GM06990 (cell line): ENCODE data around the gene RFX1.
A peak's percentile ranks its signal among the peaks of the same experiment; 100 is the strongest.

ENCODE experiments used
- DNase-seq: peaks from one replicate; pipeline ENCODE4 v3.0.0-alpha.2; 2011; ENCODE audit not compliant: insufficient read length; ENCODE audit errors: extremely low read depth
- H3K27me3 ChIP-seq: replicated peaks from 2 replicates; pipeline ENCODE4 v1.6.0; 2011; ENCODE audit warnings: low read length; ENCODE audit not compliant: control insufficient read depth, insufficient read depth
- H3K36me3 ChIP-seq: 2 replicates; pipeline ENCODE4 v1.5.1; 2011; ENCODE audit warnings: low read length; ENCODE audit not compliant: control insufficient read depth, insufficient read depth
- H3K4me3 ChIP-seq: replicated peaks from 2 replicates; pipeline ENCODE4 v1.5.1; 2011; ENCODE audit warnings: low read depth, mild to moderate bottlenecking, control low read depth, low read length
- TF ChIP-seq, protein P1 (sequence below): IDR thresholded peaks from 2 replicates; pipeline ENCODE4 v1.5.1; 2011; ENCODE audit warnings: low read length, control low read depth, mild to moderate bottlenecking, inconsistent platforms; ENCODE audit not compliant: insufficient read depth, poor library complexity, severe bottlenecking

The RFX1 gene

DNA sequence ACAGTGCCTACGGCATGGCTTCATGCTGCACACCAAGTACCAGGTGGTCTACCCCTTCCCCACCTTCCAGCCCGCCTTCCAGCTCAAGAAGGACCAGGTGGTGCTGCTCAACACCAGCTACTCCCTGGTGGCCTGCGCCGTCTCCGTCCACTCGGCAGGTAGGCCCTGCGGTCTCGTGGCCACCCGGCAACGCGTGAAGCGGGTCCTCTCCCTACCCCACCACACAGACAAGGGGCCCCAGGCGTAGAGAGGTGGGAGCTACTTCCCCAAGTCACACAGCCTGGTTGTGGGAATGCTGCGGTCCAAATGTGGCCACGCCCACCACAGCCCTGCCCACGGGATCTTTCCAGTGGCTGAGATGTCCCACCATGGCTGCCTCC is 49.8 kb downstream of the RFX1 start:
- TF ChIP-seq, protein P1, sequence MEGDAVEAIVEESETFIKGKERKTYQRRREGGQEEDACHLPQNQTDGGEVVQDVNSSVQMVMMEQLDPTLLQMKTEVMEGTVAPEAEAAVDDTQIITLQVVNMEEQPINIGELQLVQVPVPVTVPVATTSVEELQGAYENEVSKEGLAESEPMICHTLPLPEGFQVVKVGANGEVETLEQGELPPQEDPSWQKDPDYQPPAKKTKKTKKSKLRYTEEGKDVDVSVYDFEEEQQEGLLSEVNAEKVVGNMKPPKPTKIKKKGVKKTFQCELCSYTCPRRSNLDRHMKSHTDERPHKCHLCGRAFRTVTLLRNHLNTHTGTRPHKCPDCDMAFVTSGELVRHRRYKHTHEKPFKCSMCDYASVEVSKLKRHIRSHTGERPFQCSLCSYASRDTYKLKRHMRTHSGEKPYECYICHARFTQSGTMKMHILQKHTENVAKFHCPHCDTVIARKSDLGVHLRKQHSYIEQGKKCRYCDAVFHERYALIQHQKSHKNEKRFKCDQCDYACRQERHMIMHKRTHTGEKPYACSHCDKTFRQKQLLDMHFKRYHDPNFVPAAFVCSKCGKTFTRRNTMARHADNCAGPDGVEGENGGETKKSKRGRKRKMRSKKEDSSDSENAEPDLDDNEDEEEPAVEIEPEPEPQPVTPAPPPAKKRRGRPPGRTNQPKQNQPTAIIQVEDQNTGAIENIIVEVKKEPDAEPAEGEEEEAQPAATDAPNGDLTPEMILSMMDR: no peak
- DNase-seq: no peak
- H3K36me3 ChIP-seq: peaks cover 31% of the 10 kb centered on the region

DNA sequence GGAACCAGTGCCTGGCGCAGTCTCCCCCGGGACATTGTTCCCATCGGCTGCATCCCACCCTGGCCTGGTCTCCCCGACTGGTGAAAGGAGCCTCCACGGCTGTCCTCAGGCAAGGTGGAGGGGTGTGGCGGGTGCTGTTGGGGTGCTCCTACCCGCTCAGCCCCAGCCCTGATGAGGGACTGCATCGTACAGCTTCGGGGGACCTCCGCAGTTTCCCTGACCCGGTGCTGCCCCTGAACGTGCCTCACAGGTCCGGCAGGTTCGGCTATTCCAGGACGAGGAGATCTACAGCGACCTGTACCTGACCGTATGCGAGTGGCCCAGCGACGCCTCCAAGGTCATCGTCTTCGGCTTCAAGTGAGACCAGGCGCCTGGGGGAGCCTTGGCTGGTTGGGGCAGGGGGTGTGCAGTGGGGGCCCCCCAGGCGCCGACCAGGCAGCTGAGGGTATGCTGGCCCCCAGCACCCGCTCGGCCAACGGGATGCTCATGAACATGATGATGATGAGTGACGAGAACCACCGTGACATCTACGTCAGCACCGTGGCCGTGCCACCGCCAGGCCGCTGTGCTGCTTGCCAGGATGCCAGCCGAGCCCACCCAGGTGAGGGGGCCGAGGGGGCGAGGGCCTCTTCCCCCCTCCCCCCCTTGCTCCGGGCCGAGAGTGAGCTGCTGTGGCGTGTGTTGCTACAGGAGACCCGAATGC is 50.3 kb downstream of the RFX1 start:
- DNase-seq: no peak
- no peaks in the 10 kb centered on the region for H3K27me3 ChIP-seq
- H3K4me3 ChIP-seq: no peak overlapping the region
- peaks cover 31% of the 10 kb centered on the region for H3K36me3 ChIP-seq
- TF ChIP-seq, protein P1: no peak

More for the DNA sequence above, 49.8 kb downstream of the RFX1 start:
- H3K27me3 ChIP-seq: no peaks in the 10 kb centered on the region
- no peak overlapping the region for H3K4me3 ChIP-seq

DNA sequence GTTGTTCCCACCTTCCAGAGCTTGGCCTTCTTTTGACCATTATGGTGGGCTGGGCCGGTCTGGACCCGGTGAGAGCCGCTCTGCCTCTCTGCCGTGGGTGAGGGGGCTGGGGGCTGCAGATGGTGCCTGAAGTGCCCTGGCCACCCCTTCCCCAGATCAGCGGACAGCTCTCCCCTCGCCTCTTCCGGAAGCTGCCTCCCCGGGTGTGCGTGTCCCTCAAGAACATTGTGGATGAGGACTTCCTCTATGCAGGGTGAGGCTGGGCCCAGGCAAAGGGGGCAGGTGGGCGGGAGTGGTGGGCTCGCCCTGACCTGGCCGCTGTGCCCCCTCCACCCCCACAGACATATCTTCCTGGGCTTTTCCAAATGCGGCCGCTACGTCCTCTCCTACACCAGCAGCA is 51.9 kb downstream of the RFX1 start:
- TF ChIP-seq, protein P1: no peak
- no peak for DNase-seq
- no peaks in the 10 kb centered on the region for H3K27me3 ChIP-seq
- H3K36me3 ChIP-seq: peaks cover 22% of the 10 kb centered on the region
- H3K4me3 ChIP-seq: no peak overlapping the region

DNA sequence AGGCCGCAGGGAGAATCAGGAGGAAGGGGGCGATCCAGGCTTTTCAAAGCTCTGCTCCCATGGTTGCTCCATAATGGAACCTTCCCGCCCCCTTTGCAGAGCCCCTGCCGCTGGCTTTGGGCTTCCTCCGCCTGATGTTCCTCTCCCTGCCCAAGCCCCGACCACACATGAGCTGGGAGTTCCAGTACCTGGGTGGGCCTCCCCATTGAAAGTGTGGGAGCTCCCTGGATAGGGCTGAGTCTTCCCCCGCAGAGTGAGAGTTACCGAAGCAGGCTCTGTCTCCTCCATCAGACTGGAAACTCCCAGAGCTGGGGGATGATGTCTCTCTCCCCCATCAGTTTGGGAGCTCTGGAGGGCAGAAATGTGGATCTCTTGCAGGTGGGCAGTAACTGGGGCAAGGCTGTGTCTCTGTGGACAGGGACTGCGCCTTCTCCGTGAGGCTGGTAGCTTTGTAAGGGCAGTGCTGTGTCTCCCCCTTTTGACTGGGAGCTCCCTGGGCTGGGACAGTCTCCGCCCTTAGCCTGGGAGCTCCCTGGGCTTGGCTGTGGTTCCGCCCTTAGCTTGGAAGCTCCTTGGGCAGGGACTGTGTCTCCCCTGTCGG is 53.1 kb downstream of the RFX1 start:
- Histone ChIP-seq H3K36me3 (peaks cover 21% of the 10 kb centered on the region), H3K4me3 (peak overlapping the region; percentile 85), H3K27me3 (no peaks in the 10 kb centered on the region)
- TF ChIP-seq, protein P1: peak; percentile 9
- no peak for DNase-seq

DNA sequence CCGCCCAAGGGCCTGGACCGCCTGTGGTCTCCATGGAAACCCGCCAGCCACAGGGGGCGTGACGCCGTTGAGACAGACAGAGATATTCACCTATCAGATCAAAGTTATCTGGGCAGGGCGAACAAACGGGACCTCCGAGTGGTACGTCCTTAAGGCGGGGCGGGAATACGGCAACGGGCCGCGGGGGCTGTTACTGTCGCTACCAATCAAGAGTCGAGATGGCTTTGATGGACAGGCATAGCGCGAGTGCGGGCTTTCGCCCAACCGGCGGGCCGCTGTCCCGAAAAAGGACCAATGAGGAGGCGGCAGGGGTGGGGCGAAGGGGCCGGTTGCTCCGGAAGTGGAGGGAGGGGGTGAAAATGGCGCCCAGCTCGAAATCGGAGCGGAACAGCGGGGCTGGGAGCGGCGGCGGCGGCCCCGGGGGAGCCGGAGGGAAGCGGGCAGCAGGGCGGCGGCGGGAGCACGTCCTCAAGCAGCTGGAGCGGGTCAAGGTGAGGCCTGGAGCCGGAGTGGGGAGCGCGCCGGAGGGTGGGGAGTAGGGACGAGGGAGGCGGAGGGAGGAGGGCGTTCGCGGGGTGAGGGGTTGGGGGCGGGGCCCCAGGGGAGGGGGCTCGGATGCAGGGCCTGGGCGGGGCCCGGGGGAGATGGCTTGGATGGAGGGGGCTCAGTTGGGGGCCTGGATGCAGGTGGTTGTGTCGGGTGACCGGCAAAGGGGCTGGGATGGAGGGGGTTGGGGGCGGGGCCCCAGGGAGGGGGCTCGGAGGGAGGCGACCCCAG is 53.8 kb downstream of the RFX1 start, which contains the start of gene DCAF15:
TSS of gene DCAF15 (plus strand) at position 356 of the 777 bp plus-strand sequence. CDS start at position 360, 4 bp downstream.
- H3K4me3 ChIP-seq: peak within 1 kb of the TSS; percentile 85

More for the DNA sequence above, 53.8 kb downstream of the RFX1 start, which contains the start of gene DCAF15:
- peak; percentile 99 for DNase-seq
- Histone ChIP-seq H3K36me3 (peaks cover 18% of the 10 kb centered on the region), H3K27me3 (no peaks in the 10 kb centered on the region)
- TF ChIP-seq, protein P1: no peak
